Measurements from ENCODE around the gene ZNF397. TPM values are rescaled to one million over a fixed set of nuclear protein-coding genes. Genes with fewer than 3 reads are reported as not detected.

Gene ZNF397
- total and polyA plus RNA-seq, 2 donors (not counting 3 experiments of a cell fraction or from before 2014, with no cell fraction given): 1.5 to 5.5 TPM

- H3K27ac ChIP-seq (ENCODE audit: insufficient read depth, low read depth, low read length): peak overlapping the region; percentile 75
- ChIA-PET POLR2A (no interaction called here), CTCF (interaction anchor here (0.9 to 1.6 kb wide), 2 partner anchors 14 to 42 kb away, joined by 4 to 6 read pairs; partner anchors contain the start of gene ZNF397)
- BruUV-seq (replicated peaks): no TSS peak
- H3K9ac ChIP-seq (replicated peaks; ENCODE audit: extremely low read depth, insufficient read depth, low read length): peak overlapping the region; percentile 27
- H3K27me3 ChIP-seq (ENCODE audit: control insufficient read depth in 2 of 2, insufficient read depth in 2 of 2, low read length in 2 of 2): no peaks in the 10 kb centered on the region
- peaks cover 33% of the 10 kb centered on the region for H3K4me1 ChIP-seq (ENCODE audit: control insufficient read depth, extremely low read depth, insufficient read depth, low read length)
- no peaks in the 10 kb centered on the region for H3K9me1 ChIP-seq (replicated peaks; ENCODE audit: control insufficient read depth, extremely low read depth, insufficient read depth, low read length)
- no peaks in the 10 kb centered on the region for H4K20me1 ChIP-seq (replicated peaks; ENCODE audit: control insufficient read depth, extremely low read depth, insufficient read depth, low read length)
- TF ChIP-seq POLR2AphosphoS5 (IDR thresholded peaks at IDR 0.05; ENCODE audit: insufficient read depth, low read depth, low read length) (peak; percentile 82), JUN (IDR thresholded peaks at IDR 0.05; ENCODE audit: borderline replicate concordance, insufficient read depth, insufficient read length, low read depth) (peak; percentile 96), CTCF (IDR thresholded peaks at IDR 0.05; ENCODE audit: extremely low read depth in 1 of 2, insufficient read depth in 1 of 2, low read depth in 1 of 2, low read length in 2 of 2) (no peak), FOS (IDR thresholded peaks at IDR 0.05; ENCODE audit: borderline replicate concordance, insufficient read depth, low read length) (peak; percentile 99)
- H3K4me2 ChIP-seq (ENCODE audit: insufficient read depth, low read length): peak overlapping the region; percentile 70
- H3K4me3 ChIP-seq (replicated peaks in 1 of 3; ENCODE audit: insufficient read depth in 1 of 3, low read depth in 1 of 3, low read length in 3 of 3): no peak overlapping the region
- peaks cover 0 to 6% of the 10 kb centered on the region in 2 experiments for H3K36me3 ChIP-seq (ENCODE audit: control insufficient read depth in 2 of 2, extremely low read depth in 1 of 2, insufficient read depth in 2 of 2, low read length in 2 of 2)
- DNase-seq (ENCODE audit: low read depth, low spot score) (peak; percentile 84), FAIRE-seq (peak; percentile 93)
- dilution Hi-C loops (cut with MboI; ENCODE audit: extremely low pct_ligation_motif_present, low sequenced_read_pairs) (no loop called here), intact Hi-C loops (cut with micrococcal nuclease) (loop anchor here (1.0 kb wide), 2 partner anchors 8 to 42 kb away; partner anchors contain the start of gene ZSCAN30)
- peaks cover 3% of the 10 kb centered on the region for H3K9me3 ChIP-seq (replicated peaks; ENCODE audit: control insufficient read depth, insufficient read depth, low read length)
- no peak overlapping the region for H2AFZ ChIP-seq (ENCODE audit: low read depth, low read length)
- H3K79me2 ChIP-seq (ENCODE audit: control insufficient read depth, insufficient read depth, low read length): peaks cover 16% of the 10 kb centered on the region
Measured at GRCh38 chr18:35282353-35282752, 41.5 kb downstream of the ZNF397 start.

Measured in endothelial cell of umbilical vein (primary cell).